Astrocyte of the cerebellum (primary cell): ENCODE measurements around the gene TTC28.
"Not testable (repeated sequence)": the region's sequence is repeated elsewhere in the genome, so short reads cannot be mapped to it uniquely, and the experiment has no call there.

Experiments used
- DNase-seq: peaks from one replicate; pipeline ENCODE4 v3.0.0-alpha.2; 2011; ENCODE audit warnings: low read depth
- H3K4me3 ChIP-seq: 2 replicates; pipeline ENCODE4 v1.5.1; 2011; ENCODE audit warnings: mild to moderate bottlenecking, low read depth, low read length, moderate library complexity
- in situ Hi-C: cut with HindIII; loops from 2 replicates; pipeline ENCODE4 v1.10.0; 2017; ENCODE audit warnings: low sequenced_read_pairs
- TF ChIP-seq, protein P1 (sequence below): IDR thresholded peaks from 2 replicates; pipeline ENCODE4 v1.5.1; 2012; ENCODE audit warnings: low read length, low read depth, moderate library complexity, mild to moderate bottlenecking; ENCODE audit errors: missing control alignments

Gene TTC28

DNA sequence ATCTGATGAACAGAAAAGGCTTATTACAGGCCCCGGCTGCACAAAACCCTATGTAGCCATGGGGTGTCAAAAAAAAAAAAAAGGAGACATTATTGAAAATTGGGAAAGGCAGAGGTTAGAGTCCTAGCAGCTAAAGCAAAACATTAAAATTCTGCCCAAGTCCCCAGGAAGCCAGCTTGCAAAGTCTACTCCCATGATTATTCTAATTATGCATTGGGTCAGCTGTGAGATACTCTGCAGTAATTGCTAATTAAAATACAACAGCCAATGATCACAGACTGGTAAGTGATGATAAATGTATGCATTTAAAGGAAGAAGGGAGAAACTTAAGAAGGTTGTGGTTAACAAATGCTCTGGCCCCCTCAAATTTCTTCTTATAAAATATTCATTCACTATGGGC lies 473.7 kb downstream of the TTC28 start:
- TF ChIP-seq, protein P1, sequence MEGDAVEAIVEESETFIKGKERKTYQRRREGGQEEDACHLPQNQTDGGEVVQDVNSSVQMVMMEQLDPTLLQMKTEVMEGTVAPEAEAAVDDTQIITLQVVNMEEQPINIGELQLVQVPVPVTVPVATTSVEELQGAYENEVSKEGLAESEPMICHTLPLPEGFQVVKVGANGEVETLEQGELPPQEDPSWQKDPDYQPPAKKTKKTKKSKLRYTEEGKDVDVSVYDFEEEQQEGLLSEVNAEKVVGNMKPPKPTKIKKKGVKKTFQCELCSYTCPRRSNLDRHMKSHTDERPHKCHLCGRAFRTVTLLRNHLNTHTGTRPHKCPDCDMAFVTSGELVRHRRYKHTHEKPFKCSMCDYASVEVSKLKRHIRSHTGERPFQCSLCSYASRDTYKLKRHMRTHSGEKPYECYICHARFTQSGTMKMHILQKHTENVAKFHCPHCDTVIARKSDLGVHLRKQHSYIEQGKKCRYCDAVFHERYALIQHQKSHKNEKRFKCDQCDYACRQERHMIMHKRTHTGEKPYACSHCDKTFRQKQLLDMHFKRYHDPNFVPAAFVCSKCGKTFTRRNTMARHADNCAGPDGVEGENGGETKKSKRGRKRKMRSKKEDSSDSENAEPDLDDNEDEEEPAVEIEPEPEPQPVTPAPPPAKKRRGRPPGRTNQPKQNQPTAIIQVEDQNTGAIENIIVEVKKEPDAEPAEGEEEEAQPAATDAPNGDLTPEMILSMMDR, result no peak
- H3K4me3 ChIP-seq, result no peak overlapping the region
- in situ Hi-C loops, result no loop called here
- no peak for DNase-seq

DNA sequence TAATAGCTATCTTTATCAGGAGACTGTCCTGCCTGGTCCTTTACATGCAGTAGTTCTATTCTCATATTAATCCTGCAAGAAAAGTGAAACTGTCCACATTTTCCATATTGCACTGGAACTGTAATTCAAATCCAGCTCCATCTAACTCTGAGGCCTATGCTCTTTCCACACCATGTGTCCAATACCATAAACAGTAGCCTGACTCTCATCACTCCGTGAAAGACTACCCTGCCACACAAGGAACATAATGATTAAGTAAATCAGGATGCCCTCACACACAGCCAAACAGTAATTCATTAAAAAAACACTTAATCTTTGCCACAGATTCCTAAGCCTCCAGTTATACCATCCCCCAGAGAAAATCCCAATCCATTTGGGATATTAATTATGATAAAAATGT lies 475.3 kb downstream of the TTC28 start:
- no peak overlapping the region for H3K4me3 ChIP-seq
- in situ Hi-C loops, result no loop called here
- no peak for DNase-seq
- TF ChIP-seq, protein P1, result no peak

DNA sequence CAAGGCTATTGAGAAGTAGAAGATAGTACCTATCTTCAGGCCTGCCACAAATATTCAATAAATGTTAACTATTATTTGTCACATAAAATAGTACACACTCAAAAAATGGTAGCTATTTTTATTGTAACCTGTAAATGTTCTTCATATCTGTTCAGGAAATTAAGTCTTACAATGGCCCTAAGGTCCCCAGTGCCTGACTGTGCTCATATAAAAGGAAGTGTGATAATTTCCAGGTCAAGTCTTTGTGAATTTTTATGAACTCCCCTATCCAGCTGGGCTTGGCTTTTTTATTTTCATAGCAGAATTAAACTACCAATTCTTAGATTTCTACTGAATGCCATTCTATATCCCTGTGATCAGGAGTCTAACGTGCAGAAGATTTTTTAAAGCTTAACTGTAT lies 476.4 kb downstream of the TTC28 start:
- in situ Hi-C loops, result no loop called here
- no peak overlapping the region for H3K4me3 ChIP-seq
- TF ChIP-seq, protein P1, result no peak
- DNase-seq, result no peak

DNA sequence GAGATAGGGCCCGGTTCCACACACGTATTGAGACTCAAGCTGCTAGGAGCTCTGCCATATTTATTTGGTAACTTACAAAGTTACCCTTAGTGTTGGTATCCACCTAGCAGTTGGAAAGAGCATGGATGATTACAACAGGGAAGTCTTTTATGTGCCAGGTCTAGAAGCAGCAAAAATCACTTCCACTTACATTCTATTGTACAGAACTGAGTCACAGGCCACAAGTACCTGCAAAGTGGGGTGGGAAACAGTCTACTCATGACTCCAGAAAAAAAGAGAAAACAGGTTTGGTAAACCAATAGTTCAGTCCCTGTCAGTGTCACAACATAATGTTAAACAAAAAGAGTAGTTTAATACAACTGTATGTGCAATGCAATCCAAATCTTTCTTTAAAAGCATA lies 480.9 kb downstream of the TTC28 start:
- in situ Hi-C loops, result no loop called here
- H3K4me3 ChIP-seq, result no peak overlapping the region
- no peak for DNase-seq
- TF ChIP-seq, protein P1, result no peak

DNA sequence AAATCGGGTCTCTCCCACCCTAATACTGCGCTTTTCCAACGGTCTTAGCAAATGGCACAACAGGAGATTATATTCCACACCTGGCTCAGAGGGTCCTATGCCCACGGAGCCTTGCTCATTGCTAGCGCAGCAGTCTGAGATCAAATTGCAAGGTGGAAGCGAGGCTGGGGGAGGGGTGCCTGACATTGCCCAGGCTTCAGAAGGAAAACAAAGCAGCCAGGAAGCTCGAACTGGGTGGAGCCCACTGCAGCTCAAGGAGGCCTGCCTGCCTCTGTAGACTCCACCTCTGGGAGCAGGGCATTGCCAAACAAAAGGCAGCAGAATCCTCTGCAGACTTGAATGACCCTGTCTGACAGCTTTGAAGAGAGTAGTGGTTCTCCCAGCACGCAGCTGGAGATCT lies 488.1 kb downstream of the TTC28 start:
- in situ Hi-C loops, H3K4me3 ChIP-seq, DNase-seq: not testable (repeated sequence)

DNA sequence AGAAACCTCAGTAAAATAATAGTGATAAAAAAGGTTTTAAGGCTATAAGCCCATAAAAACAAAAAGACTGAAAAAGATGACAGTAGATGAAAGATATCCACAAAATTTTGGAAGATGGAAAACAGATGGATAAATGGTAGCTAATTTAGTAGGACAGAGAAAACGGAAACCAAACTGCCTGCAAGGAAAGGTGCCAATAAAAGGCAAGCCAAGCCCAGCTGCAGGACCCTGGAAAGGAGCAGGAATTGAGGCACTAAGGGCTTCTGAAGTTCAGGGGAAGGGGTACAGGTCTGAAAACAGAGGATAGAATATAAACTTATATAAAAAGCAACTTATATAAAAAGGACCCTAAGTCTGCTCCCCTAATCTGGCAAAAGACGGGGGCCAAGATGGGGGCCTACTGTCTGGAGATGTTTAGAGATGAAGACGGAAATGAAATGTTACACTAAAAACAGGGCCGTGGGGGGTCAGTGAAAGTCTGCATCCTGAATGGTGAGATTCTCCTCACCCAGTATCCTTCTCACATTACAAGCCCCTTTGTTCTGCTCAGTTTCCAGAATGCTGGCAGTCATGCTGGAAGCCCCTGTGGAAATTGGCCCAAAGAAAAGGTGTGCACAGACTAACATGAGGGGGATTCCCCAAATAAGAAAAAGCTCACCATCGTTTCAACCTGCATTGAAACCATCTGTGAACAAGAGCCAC lies 491.3 kb downstream of the TTC28 start:
- no peak for DNase-seq
- TF ChIP-seq, protein P1, result no peak
- no peak overlapping the region for H3K4me3 ChIP-seq
- in situ Hi-C loops, result no loop called here

DNA sequence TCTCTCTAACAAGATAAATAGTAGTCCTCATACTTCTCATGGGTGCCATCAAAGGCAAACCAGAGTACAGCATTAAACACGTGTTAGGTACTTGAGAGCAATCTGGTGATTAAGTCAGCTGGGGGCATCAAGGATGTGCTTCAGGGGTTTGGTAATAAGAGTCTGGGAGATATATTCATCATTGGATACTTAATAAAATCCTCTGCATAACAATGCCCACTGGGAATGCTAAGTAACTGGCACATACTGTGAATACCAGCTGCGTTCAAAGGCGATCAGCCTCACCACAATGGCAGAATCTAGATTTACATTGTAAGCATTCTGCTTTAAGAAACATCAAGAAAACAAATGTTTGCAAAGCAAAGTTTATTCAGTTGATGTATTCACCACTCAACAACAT lies 492.0 kb downstream of the TTC28 start:
- DNase-seq, result no peak
- H3K4me3 ChIP-seq, result no peak overlapping the region
- in situ Hi-C loops, result no loop called here
- TF ChIP-seq, protein P1, result no peak
